Measurements from ENCODE around the gene SKOR1.

The SKOR1 gene, protein sequence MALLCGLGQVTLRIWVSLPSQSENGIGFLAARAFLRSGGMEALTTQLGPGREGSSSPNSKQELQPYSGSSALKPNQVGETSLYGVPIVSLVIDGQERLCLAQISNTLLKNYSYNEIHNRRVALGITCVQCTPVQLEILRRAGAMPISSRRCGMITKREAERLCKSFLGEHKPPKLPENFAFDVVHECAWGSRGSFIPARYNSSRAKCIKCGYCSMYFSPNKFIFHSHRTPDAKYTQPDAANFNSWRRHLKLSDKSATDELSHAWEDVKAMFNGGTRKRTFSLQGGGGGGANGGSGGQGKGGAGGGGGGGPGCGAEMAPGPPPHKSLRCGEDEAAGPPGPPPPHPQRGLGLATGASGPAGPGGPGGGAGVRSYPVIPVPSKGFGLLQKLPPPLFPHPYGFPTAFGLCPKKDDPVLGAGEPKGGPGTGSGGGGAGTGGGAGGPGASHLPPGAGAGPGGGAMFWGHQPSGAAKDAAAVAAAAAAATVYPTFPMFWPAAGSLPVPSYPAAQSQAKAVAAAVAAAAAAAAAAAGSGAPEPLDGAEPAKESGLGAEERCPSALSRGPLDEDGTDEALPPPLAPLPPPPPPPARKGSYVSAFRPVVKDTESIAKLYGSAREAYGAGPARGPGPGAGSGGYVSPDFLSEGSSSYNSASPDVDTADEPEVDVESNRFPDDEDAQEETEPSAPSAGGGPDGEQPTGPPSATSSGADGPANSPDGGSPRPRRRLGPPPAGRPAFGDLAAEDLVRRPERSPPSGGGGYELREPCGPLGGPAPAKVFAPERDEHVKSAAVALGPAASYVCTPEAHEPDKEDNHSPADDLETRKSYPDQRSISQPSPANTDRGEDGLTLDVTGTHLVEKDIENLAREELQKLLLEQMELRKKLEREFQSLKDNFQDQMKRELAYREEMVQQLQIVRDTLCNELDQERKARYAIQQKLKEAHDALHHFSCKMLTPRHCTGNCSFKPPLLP

DNA sequence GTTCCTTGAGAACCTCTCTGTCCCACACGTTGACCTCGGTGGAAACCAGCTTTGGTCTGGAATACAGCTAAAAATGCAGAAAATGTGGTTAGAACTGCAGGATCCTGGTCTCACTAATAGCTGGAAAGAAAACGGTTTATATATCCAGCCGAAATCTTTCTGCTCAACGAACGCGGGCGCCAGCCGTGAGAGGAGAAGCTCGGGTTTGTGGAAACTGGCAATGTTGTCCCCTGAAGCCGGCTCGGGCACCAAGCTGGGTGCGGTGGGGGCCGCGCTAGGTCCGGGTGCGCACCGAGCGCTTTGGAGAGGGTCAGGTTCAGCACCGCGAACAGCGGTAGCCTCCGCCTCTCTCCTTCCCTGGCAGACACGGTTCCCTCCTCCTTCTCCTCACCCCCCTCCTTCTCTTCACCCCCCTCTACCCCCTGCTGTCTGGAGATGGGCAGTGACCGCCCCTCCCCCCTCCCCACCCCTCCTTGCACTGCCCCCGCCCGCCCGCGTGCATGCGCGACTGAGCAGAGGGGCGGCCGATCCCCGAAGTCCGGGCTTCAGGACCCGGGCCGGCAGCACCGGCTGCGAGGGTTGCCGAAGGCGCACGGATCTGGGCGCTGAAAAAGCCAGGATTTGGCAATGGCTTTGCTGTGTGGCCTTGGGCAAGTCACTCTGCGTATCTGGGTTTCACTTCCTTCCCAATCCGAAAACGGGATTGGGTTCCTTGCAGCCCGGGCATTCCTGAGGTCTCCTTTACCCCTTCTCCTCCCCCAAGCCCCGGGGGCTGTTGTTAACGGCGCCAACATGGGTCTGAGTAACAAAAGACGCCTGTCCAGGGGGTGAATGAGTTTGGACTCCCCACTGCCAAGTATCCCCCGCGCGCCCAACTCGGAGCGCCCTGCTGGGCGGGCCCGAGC lies at the start of gene SKOR1:
SKOR1 (plus strand) TSS at position 534 of the 905 bp plus-strand sequence; CDS start at position 628, 94 bp downstream.
- no peak for DNase-seq

DNA sequence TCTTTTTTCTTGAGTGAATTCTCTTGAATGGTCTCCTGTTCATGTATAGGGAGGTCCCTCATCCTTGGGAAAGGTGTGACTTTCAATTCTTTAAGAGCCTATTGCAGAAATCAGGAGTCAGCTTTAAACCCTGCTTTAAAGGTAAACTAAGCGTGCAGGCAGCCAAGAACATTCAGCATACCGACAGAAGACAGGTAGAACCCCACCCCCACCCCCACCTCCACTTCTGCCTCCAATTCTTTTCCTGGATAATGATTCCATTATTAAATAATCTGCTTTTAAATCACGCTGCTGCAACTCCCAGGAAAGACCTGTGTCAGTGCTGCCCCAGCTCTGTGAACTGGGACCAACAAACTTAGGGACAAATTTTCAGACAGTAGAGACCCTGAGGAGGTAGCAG lies 49.3 kb upstream of the SKOR1 start:
- no peak for DNase-seq

DNA sequence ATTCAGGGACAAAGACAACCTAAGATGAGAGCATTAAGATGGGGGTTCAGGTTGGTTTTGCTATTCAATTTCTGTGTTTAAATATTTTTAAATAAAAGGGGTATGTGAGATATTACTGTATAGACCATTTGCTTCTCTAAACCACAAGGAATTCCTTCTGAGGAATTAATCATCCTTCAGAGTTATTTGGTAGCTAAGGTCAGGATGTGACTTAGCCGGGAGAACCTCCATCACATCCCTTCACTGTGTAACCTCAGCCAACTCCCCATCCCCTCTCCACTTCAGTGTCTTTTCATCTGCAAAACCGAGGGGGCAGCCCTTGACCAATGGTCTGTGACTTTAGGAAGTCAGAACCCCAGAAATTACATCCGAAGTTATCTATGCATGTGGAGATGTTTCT lies 48.7 kb upstream of the SKOR1 start:
- DNase-seq: no peak

DNA sequence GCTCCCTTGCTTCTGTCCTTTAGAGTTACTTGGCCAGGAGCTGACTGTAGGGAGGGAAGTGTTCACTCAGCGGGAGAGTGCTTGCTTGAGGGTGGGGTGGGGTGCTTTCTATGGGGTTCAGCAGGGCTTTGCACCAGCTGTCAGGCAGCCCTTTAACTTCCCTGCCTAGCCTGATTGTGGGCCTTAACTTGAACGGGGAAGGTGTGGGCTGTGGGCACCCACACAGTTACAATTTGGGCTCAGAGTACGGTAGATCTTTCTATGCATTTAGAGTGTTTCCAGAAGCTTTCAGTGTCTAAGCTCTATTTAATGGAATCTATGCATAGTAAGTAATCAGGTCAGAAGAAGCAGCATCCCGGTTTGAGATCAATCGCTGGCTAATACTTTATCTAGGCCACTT lies 48.2 kb upstream of the SKOR1 start:
- DNase-seq: no peak

DNA sequence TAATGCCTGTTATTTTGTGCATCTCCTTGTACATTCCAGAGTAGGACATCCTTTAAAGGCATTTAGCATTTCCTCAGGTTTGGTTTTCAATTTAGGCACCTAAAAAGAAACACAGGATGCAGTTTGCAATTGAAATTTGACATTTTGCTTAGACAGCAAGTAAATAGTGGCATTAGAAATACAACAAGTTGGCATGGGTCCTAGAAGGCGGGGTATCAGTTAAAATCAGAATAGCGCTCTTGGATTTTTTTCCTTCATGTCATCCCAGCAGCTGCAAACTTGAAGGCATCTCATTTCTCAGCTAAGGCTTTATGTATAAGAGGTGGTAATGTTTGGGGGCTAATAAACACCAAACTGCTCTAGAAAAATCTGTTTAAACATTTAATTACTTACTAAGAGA lies 47.5 kb upstream of the SKOR1 start:
- no peak for DNase-seq

DNA sequence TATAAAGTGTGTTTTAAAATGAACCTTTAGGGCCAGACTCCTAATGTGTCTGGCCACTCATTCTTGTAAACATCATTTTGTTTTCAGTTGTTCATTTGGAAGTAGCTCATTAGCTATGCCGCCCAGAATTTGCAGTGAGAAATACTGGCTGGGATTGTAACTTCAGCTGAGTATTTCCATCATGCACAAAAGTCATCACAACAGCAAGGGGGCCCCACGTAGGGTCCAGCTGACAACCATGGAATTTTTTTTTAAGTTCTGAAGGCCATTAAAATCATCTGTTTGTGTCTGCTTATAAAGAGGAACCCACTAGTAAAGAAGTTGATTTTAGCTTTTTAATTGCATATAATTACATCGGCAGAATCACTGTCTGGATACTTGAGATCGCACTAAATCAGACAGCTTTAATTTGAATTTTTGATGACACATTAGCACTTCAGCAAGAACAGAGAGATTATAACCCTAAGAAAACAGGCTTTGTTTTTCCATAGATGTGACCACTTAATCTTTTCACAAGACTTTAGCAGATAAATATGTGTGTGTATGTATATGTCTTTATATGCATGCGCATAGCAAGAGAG lies 46.3 kb upstream of the SKOR1 start:
- no peak for DNase-seq

DNA sequence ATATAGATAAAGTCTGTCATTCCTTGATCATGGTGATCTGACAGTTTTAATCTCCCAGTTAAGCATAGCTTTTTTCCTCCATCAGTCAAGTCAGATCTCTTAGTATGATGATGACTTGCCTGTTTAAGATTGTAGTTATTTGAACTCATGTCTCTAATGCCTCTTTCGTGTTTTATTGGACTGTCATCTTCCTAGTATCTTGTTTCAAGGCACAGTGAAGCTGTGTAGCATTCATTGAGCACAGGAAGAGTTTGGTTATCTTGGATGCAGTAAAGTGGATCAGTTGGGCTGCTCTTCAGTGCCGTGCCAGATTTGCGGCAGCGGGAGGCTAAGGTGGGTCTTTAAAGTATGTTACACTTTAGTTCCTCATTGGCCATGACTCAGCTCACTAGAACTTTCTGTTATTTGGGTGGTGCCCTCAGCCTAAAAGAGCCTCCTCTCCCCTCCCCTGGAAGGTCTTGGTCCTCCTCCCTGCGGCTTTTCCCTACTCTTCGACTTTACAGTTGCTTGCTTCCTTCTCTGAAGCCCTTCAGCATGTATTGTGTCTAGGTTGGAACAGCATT lies 45.7 kb upstream of the SKOR1 start:
- no peak for DNase-seq

DNA sequence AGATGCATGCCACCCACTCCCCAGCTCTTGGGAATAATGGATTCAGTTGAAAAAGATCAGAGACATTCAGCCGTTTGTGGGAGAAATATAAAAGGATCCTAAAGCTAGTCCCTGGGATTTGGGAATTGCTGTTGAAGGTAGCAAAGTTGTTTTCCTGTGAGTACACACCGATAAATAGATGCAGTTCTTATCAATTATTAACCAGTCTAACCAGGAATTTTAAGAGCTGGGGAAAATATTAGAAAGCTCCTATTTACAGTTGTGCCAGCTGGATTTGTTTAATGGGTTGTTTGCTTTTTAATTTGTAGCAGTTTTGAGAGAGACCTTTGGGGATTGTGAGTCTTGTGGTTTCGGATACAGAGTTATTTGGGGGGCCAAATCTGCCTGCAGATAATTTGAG lies 44.2 kb upstream of the SKOR1 start:
- DNase-seq: no peak

DNA sequence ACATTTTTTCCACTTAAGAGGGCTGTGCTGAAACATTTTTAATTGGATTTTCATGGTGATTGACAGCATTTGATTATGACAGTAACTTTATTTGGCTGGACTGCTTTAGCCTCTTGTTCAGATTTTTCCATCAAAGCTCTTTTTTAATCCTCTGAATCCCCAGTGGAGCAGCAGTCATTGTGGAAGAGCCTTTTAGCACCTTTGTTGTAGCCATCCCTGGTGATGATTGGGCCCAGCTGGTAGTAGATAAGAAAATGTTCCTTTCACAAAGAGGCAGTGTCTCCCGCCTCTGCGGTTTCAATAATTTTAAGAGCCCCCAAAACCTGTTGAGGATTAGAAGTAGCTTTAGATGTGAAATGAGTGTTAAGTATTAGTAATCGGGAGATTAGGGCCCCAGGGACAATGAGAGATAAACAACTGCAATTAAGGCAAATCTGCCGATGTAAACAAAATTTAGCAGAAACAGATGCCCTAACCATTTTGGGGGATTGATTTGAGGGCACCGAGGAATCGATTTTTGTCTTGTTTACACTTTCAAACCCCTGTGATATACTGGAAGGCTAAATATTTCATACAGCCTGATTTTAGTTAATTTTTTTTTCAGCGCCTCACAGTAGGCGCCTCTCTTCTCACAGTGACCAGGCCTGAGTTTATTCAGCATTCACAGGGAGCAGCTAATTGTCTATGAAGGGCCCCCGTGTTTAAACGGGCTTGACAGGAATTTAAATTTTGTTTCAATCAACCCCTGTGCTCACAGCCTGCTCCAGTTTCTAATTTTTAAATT lies 43.2 kb upstream of the SKOR1 start:
- peak; percentile 24 for DNase-seq

DNA sequence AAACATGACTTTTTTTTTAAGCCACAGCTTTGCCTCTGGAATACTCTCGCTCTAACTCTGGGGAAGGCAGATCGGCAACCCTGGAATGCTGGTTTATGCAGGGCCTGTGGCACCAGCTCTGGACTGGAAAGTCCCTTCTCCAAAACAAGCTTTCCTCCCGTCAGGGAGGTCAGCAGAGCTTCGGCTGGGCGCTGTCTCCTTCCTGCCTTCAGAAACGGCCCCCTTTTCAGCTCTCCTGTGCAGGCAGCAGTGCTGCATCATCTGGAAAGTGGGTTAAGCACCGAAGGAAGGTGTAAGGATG lies 42.7 kb upstream of the SKOR1 start:
- DNase-seq: no peak

DNA sequence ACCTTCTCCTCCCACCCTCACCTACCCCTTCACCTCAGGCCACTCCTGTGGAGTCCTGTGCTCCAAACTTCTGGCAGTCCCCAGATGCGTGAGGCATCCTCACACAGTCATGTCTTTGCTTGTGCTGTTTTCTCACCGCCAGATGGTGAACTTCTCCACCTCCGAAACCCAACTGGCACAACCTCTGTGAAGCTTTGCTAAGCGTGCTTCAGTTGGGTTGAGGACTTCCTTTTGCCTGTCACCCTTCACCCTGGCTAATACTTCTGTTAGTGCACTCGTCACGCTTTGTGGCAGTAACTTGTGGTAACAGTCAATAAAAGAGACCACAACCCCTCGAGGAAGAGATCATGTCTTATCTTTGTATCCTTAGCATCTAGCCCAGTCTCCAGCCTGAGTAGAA lies 42.0 kb upstream of the SKOR1 start:
- no peak for DNase-seq

DNA sequence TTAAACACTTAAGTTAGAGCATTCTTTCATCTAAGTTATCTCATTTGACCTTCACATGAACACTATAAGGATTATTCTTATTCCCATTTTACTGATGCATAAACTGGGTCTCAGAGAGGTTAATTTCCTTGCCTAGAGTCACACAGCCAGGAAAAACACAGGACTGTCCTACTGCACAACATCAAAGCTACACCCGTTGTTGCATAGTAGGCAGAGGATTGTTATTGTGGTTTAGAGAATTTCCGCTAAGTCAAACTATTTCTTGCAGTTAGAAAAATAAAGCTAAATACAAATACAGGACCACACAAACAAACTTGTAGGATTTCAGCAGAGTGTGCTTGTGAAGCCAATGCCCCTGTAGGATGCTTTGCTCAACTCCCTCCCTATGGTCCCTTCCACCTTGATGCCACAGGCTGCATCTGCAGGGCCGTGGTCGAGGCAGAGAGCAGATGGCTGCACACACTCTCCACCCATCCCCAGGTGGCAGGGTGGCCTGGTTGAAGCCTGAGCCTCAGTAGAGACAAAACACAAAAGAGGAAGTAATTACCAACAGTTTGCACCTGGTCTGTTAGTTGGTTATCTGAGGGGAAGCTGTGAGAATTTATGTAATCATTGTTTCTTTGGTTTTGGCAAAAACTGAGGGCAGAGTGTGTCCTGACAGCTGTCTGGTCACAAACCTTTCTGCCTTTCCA lies 41.1 kb upstream of the SKOR1 start:
- DNase-seq: no peak

DNA sequence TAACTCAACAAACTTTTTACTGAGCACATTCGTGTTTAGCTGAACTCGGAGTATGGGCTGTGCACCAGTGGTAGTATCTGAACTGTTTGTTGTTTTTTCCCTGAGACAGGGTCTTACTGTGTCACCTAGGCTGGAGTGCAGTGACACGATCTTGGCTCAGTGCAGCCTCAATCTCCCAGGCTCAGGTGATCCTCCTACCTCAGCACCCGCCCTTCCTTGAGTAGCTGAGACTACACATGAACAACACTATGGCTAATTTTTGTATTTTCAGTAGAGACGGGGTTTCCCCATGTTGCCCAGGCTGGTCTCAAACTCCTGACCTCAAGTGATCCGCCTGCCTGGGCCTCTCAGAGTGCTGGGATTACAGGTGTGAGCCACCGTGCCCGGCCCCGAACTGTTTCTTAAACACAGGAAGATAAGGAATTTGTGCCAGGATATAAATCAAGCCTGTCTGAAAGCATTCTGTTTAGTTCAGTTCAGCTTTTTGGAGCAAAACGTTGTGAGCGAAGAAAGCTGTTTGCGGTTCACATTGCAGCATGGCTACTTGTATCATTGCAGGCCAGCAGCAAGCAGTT lies 40.4 kb upstream of the SKOR1 start:
- DNase-seq: no peak

DNA sequence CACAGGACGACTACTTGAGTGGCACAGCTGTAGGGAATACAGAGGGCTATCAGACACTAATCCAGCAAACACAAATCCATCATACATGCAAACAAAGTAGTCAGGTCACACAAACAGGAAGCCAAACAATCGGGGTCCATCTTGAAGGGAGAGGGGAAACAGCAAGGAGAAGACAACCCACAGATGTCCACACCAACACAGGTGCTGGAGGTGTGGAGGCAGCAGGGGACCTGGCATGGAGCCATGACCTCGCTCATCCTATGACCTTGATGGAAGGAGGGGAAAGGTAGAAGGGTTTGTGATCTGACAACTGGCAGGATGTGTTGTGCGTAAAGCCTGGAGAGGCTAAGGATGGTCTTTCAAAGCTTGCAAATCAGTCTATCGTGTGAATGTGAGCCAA lies 39.9 kb upstream of the SKOR1 start:
- no peak for DNase-seq

DNA sequence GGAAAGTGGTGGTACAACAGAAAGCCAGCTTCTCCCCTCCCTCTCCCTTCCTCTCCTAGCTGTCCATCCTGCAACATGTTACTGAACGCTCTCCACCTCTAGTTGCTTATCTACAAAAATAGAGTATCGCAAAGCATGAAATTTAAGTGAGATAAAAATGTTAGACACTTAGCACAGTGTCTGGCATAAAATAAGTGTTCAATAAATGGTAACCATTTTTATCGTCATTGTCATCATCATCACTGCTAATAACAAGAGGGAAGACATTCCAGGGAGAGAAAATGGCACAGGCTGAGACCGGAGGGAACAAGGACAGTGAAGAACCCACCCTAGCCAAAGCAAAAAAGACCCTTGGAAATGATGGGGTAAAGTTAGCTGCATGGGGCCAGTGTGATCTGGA lies 38.7 kb upstream of the SKOR1 start:
- no peak for DNase-seq

DNA sequence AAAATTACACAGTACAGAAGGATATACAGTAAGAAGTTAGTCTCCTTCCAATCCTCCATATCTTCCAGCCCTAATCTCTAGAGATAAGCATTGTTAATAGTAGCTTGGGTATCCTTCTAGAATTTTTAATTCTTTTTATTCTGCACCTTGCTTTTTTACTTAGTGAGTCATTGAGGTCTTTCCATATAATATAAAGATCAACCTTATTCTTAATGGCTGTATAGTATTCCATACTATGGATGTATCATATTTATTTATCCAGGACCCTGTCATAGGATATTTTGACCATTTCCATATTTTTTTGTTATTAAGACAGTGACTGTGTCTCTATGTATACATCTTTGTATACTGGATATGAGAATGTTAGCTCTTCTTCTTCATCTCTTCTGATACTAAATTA lies 36.3 kb upstream of the SKOR1 start:
- DNase-seq: no peak

DNA sequence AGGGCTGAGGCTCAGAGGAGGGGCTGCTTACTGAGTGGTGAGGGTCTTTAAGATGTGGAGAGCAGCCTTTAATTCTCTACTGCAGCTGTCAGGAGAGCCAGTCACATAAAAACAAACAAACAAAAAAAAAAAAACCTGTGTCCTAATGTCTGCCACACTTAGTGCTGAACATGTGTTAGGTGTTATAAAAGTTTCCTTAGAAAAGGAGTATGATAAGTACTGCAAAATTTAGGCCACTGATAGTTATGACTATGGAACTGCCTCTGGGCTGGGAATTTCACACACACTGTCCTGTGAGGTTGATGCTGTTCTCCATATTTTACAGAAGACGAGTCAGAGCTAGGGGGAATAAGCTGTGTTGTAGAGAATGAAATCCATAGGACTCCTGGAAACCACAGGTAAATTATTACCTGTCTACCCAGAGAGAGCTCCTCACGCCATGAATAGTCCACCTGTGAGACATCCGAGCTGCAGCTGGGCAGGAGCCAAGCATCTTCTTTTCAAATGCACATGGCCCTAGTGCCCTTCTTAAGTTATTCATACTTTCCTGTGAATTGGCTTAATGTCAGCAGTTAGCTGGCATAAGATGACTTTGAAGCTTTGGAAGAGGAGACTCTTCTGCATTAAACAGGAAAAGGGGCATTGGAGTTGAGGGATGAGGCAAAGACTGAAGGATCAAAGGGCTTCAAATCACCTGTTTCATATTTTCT lies 34.5 kb upstream of the SKOR1 start:
- no peak for DNase-seq

DNA sequence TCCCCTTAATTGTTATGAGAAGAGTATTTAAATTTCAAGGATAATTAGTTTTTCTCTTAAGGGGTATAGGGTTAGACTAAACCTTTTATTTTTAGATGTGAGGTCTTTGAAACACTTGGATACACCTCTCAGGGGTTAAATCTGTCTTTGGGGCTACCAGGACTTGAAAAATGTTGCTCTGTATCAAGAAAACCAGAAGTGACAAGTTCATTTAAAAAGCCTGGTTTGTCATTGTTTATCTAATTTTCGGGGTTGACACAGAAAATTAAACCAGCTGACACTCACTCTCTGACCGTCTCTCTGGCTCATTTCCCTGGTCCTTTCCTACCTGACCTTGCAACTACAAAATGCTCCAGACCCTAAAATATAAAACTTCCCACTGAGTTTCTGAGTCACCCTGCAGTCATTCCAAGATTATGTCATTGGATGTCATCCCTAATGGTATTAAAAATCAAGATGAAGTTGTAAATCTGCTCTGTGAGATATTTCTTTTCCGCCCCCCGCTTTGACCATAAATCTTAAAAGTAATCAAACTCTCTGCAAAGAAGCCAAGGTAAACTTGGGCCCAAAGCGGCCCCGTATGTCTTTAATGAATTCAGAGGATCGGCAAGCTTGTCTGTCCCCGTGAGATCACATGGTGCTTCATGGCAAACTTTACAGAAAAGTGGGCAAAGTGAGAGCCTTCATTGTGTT lies 32.9 kb upstream of the SKOR1 start:
- DNase-seq: no peak

Data from midbrain (tissue), 1 donor.